HEK293T (cell line): ENCODE results near the gene ZBTB43.

Experiments
- CTCF ChIA-PET: fragments of 350-600 bp; formaldehyde crosslinking; extraction: SDS; loops from one replicate; lab custom pipeline; 2021; ENCODE audit warnings: antibody characterized with exemption, inconsistent platforms; lab: Yijun Ruan, JAX
- POLR2A ChIA-PET: fragments of 350-600 bp; formaldehyde crosslinking; extraction: SDS; loops from one replicate; lab custom pipeline; 2020; ENCODE audit warnings: antibody characterized with exemption, inconsistent platforms; lab: Yijun Ruan, JAX
- DNase-seq: peaks from one replicate; pipeline ENCODE4 v3.0.0; 2012; ENCODE audit warnings: mixed read lengths; ENCODE audit errors: extremely low spot score
- ARNT ChIP-seq: fragments of 450-650 bp; IDR thresholded peaks from 2 replicates; pipeline ENCODE4 v1.6.1; 2017; ENCODE audit warnings: mild to moderate bottlenecking
- BHLHE40 ChIP-seq: fragments of 450-650 bp; IDR thresholded peaks from 2 replicates; pipeline ENCODE4 v1.6.1; 2016; ENCODE audit warnings: mild to moderate bottlenecking, moderate library complexity, borderline replicate concordance
- CTBP1 ChIP-seq: fragments of 450-650 bp; IDR thresholded peaks from 2 replicates; pipeline ENCODE4 v1.6.1; 2016; ENCODE audit warnings: borderline replicate concordance
- ELF4 ChIP-seq: fragments of 450-650 bp; IDR thresholded peaks from 2 replicates; pipeline ENCODE4 v1.6.1; 2017; ENCODE audit warnings: antibody characterized with exemption
- FOXA1 ChIP-seq: fragments of 450-650 bp; IDR thresholded peaks from 2 replicates; pipeline ENCODE4 v1.6.1; 2016; ENCODE audit warnings: mild to moderate bottlenecking
- FOXK2 ChIP-seq: fragments of 450-650 bp; IDR thresholded peaks from 2 replicates; pipeline ENCODE4 v1.6.1; 2016; ENCODE audit warnings: mild to moderate bottlenecking
- FOXM1 ChIP-seq: fragments of 450-650 bp; IDR thresholded peaks from 2 replicates; pipeline ENCODE4 v1.6.1; 2017; ENCODE audit warnings: mild to moderate bottlenecking, borderline replicate concordance
- HDGF ChIP-seq: fragments of 450-650 bp; IDR thresholded peaks from 2 replicates; pipeline ENCODE4 v1.6.1; 2017; ENCODE audit warnings: antibody characterized with exemption, borderline replicate concordance
- L3MBTL2 ChIP-seq: fragments of 450-650 bp; conservative IDR thresholded peaks from 2 replicates; pipeline ENCODE4 v1.6.1; 2016; ENCODE audit warnings: mild to moderate bottlenecking
- LEF1 ChIP-seq: fragments of 450-650 bp; IDR thresholded peaks from 2 replicates; pipeline ENCODE4 v1.6.1; 2017; ENCODE audit warnings: mild to moderate bottlenecking, borderline replicate concordance
- NFRKB ChIP-seq: fragments of 450-650 bp; IDR thresholded peaks from 2 replicates; pipeline ENCODE4 v1.6.1; 2016; ENCODE audit warnings: mild to moderate bottlenecking, moderate library complexity
- SP1 ChIP-seq: fragments of 450-650 bp; IDR thresholded peaks from 2 replicates; pipeline ENCODE4 v1.6.1; 2017
- SUZ12 ChIP-seq: fragments of 450-650 bp; IDR thresholded peaks from 2 replicates; pipeline ENCODE4 v1.6.1; 2016; ENCODE audit warnings: mild to moderate bottlenecking
- TARDBP ChIP-seq: fragments of 450-650 bp; IDR thresholded peaks from 2 replicates; pipeline ENCODE4 v1.6.1; 2016
- ZNF384 ChIP-seq: fragments of 450-650 bp; IDR thresholded peaks from 2 replicates; pipeline ENCODE4 v1.6.1; 2016
- TF ChIP-seq, protein P1 (sequence below): fragments of 450-650 bp; IDR thresholded peaks from 2 replicates; pipeline ENCODE4 v1.6.1; 2016

The ZBTB43 gene

GRCh38 chr9:126836216-126836615, 31.4 kb downstream of the ZBTB43 start:
- no peak for TF ChIP-seq LEF1
- TF ChIP-seq BHLHE40: no peak
- TF ChIP-seq, protein P1, sequence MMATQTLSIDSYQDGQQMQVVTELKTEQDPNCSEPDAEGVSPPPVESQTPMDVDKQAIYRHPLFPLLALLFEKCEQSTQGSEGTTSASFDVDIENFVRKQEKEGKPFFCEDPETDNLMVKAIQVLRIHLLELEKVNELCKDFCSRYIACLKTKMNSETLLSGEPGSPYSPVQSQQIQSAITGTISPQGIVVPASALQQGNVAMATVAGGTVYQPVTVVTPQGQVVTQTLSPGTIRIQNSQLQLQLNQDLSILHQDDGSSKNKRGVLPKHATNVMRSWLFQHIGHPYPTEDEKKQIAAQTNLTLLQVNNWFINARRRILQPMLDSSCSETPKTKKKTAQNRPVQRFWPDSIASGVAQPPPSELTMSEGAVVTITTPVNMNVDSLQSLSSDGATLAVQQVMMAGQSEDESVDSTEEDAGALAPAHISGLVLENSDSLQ: no peak
- no peak for TF ChIP-seq ARNT
- no peak for TF ChIP-seq L3MBTL2
- no peak for TF ChIP-seq TARDBP
- TF ChIP-seq NFRKB: no peak
- TF ChIP-seq HDGF: no peak
- TF ChIP-seq SP1: no peak
- TF ChIP-seq FOXA1: no peak
- no peak for TF ChIP-seq ELF4
- TF ChIP-seq FOXM1: no peak
- no peak for TF ChIP-seq ZNF384
- no peak for TF ChIP-seq CTBP1
- TF ChIP-seq SUZ12: no peak
- no peak for TF ChIP-seq FOXK2
- DNase-seq: no peak
- ChIA-PET POLR2A (interaction anchor here (0.7 kb wide), 1 partner anchor 32 kb away, joined by 3 read pairs; no protein-coding TSS in a partner anchor), CTCF (no interaction called here)

- POLR2A ChIA-PET: no interaction called here
- TF ChIP-seq HDGF: no peak
- no peak for TF ChIP-seq FOXA1
- no peak for TF ChIP-seq L3MBTL2
- TF ChIP-seq, protein P1: no peak
- TF ChIP-seq FOXM1: no peak
- TF ChIP-seq TARDBP: no peak
- TF ChIP-seq LEF1: no peak
- no peak for TF ChIP-seq SUZ12
- TF ChIP-seq NFRKB: no peak
- no peak for TF ChIP-seq ELF4
- TF ChIP-seq ARNT: no peak
- no peak for TF ChIP-seq FOXK2
- no peak for TF ChIP-seq SP1
- TF ChIP-seq CTBP1: no peak
- TF ChIP-seq ZNF384: no peak
- TF ChIP-seq BHLHE40: no peak
- DNase-seq: no peak
- CTCF ChIA-PET: no interaction called here
Measured at GRCh38 chr9:126838055-126838811, 33.4 kb downstream of the ZBTB43 start.

- ChIA-PET CTCF (interaction anchor here (0.8 kb wide), 1 partner anchor 10 kb away, joined by 3 read pairs; no protein-coding TSS in a partner anchor), POLR2A (no interaction called here)
- TF ChIP-seq L3MBTL2 (no peak), ELF4 (no peak), HDGF (no peak), CTBP1 (no peak), FOXM1 (no peak), FOXA1 (no peak), SP1 (no peak), ZNF384 (no peak), LEF1 (no peak)
- DNase-seq: no peak
Measured at GRCh38 chr9:126838895-126839294, 34.1 kb downstream of the ZBTB43 start.

- DNase-seq: no peak
- TF ChIP-seq FOXK2 (no peak), TARDBP (no peak), SP1 (no peak), CTBP1 (no peak), FOXM1 (no peak), L3MBTL2 (no peak), ELF4 (no peak), NFRKB (no peak), ZNF384 (no peak), BHLHE40 (no peak), HDGF (no peak), LEF1 (no peak), SUZ12 (no peak), FOXA1 (no peak), ARNT (no peak)
- TF ChIP-seq, protein P1: no peak
- ChIA-PET CTCF (interaction anchor here (0.8 kb wide), 1 partner anchor 10 kb away, joined by 3 read pairs; no protein-coding TSS in a partner anchor), POLR2A (interaction anchor here (0.6 kb wide), 1 partner anchor 15 kb away, joined by 3 read pairs; no protein-coding TSS in a partner anchor)
Measured at GRCh38 chr9:126839301-126839700, 34.5 kb downstream of the ZBTB43 start.

DNA sequence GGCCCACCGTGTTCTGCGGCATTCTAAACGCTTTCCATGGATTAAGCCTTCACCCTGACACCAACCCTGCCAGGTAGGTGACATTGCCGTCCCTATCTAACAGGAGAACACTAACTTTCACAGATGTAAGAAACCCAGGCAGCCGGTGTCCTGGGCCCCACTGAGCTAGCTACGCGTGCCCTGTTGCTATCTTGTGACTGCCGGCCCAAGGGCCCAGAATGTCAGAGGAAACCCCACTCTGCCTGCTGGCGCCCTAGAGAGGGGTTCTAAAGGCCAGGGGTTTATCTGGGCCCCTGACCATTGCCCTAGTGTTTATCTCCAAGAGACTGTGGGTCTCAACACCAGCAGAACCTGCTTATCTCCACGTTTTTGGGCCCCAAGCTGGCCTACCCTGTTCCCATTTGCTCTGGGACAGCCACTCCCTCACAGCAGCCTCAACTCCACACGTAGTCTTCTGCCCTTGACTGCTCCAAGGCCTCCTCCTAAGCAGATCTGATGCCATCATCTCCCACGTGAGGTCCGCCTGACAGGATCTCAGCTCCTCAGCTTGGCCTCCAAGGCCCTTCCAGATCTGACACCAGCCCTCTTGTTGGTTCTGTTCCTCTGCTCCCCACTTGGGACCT, 37.5 kb downstream of the ZBTB43 start:
- DNase-seq: no peak
- ChIA-PET POLR2A (interaction anchor here (1.1 kb wide), 1 partner anchor 37 kb away, joined by 4 read pairs; the partner anchor contains the start of gene ZBTB43), CTCF (interaction anchor here (0.6 kb wide), 1 partner anchor 15 kb away, joined by 3 read pairs; no protein-coding TSS in a partner anchor)
- TF ChIP-seq SP1 (no peak), FOXK2 (no peak), NFRKB (no peak), BHLHE40 (no peak), LEF1 (no peak), ZNF384 (no peak), FOXA1 (no peak), FOXM1 (no peak), HDGF (no peak), L3MBTL2 (no peak), CTBP1 (no peak), ARNT (no peak), ELF4 (no peak), SUZ12 (no peak), TARDBP (no peak)
- TF ChIP-seq, protein P1: no peak
